SU-DHL-6 (cell line): ENCODE measurements around the gene SULF2.

Source experiments
- CTCF ChIP-seq: fragments of 200-600 bp; sonication (generic); IDR thresholded peaks from one replicate; pipeline ENCODE4 v1.5.1; 2017; ENCODE audit warnings: antibody characterized with exemption, mild to moderate bottlenecking, low read length, moderate library complexity; ENCODE audit not compliant: insufficient read depth, poor library complexity, severe bottlenecking
- EZH2phosphoT487 ChIP-seq: fragments of 200-600 bp; sonication (generic), shearing (Covaris generic); conservative IDR thresholded peaks from 2 replicates; pipeline ENCODE4 v1.6.1; 2018; ENCODE audit warnings: mild to moderate bottlenecking, antibody characterized with exemption, low read length, moderate library complexity, mixed read lengths

DNA sequence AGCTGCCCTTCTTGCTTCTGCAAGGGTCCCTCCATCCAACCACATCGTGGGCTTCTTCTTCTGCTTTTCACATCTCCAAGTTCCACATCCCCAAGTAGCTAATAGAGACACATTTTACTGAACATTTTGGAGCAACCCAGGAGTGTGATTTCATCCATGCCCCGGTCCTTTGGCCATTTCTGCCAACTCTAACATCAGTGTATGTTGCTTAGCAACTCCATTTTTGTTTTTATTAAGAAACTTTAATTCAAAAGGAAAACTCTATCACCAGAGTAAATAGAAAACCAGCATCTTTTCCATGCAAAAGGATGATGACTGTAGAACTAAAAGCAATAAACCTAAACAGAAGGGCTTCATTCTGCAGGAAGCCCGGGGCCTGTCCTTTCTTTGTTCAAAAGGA is 32.7 kb upstream of the SULF2 start:
- TF ChIP-seq CTCF (no peak), EZH2phosphoT487 (no peak)
